ENCODE results near the gene SHMT1.
A peak's percentile ranks its signal among the peaks of the same experiment; 100 is the strongest.
"Not testable (repeated sequence)": the region's sequence is repeated elsewhere in the genome, so short reads cannot be mapped to it uniquely, and the experiment has no call there.

Gene SHMT1

DNA sequence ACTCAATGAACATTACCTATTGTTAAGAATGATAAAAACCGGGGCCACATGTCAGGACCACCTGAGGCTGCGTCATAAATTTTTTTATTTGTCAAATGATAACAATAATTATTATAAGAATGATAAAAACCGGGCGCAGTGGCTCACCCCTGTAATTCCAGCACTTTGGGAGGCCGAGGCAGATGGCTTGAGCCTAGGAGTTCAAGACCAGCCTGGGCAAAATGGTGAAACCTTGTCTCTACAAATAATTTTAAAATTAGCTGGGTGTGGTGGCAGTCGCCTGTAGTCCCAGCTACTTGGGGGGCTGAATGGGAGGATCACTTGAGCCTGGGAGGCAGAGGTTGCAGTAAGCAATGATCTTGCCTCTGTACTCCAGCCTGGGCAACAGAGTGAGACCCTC is 816 bp upstream of the SHMT1 start:
- H3K27ac Mint-ChIP-seq, result no peak overlapping the region
- intact Hi-C loops (cut with micrococcal nuclease), result no loop called here
- peaks cover 6% of the 10 kb centered on the region for H3K36me3 Mint-ChIP-seq (ENCODE audit: low read depth)
- peaks cover 6% of the 10 kb centered on the region for H3K27me3 Mint-ChIP-seq
- H3K4me3 Mint-ChIP-seq, result no peak overlapping the region
- no peaks in the 10 kb centered on the region for H3K9me3 Mint-ChIP-seq
- H3K4me1 Mint-ChIP-seq (ENCODE audit: low read depth), result peaks cover 12% of the 10 kb centered on the region

DNA sequence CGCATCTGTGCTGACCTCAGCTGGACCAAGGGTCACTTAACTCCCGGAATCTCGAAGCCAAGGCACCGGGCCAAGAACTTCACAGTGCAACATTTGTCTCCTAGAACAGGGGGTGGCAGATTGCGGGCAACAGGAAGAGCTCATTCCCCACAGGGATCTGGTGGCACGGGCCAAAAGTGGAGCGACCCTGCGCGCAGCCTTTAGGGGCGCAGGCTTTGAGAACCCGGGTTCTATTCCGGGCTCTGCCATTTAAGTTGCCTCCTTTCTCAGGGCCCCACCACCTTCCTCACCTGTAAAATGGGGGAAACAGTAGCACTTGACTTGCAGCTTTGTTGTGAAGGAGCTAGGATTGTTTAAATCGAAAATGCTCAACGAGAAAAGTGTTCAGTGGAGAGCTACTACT is 651 bp downstream of the SHMT1 start:
- Mint-ChIP-seq H3K9me3 (no peaks in the 10 kb centered on the region), H3K4me3 (peak overlapping the region; percentile 91), H3K27me3 (no peaks in the 10 kb centered on the region), H3K27ac (peak overlapping the region; percentile 69), H3K4me1 (ENCODE audit: low read depth) (peaks cover 12% of the 10 kb centered on the region), H3K36me3 (ENCODE audit: low read depth) (peaks cover 6% of the 10 kb centered on the region)
- intact Hi-C loops (cut with micrococcal nuclease), result loop anchor here (1.0 kb wide), 1 partner anchor 47 kb away; the partner anchor contains the start of gene SMCR8

DNA sequence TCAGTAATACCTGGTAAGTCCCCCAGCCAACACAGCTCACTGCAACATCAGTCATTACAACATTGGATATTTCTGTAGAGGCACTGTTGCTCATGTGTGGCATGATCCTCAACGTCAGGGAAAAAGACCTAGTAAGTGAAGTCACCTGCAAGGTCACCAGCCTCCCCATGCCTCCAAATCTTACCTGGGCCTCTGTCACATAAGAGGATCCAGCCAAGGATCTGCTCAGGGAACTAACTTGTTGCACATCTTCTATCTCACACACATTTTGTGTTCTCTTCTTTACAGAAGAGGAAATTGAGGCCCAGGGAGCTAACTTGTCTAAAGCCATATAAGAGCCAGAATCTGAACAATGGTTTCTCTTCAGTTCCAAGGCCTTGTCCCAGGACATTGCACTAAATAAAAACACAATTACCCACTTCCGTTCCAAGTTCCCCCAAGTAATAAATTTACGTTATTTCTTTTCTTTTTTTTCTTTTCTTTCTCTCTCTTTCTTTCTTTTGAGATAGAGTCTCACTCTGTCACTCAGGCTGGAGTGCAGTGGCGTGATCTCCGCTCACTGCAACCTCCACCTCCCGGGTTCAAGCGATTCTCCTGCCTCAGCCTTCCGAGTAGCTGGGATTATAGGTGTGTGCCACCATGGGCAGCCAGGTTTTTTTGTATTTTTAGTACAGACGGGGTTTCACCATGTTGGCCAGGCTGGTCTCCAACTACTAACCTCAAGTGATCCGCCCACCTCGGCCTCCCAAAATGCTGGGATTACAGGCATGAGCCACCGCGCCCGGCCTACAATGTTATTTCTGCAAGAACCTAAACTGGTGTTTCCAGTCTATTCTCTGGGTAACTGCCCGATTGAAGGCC is 1.3 kb downstream of the SHMT1 start:
- Mint-ChIP-seq H3K4me3 (peak overlapping the region; percentile 91), H3K9me3 (no peaks in the 10 kb centered on the region), H3K27ac (peak overlapping the region; percentile 69), H3K27me3 (no peaks in the 10 kb centered on the region), H3K4me1 (ENCODE audit: low read depth) (peaks cover 12% of the 10 kb centered on the region), H3K36me3 (ENCODE audit: low read depth) (peaks cover 6% of the 10 kb centered on the region)
- intact Hi-C loops (cut with micrococcal nuclease), result no loop called here

GRCh38 chr17:18360518-18360917 is 2.8 kb downstream of the SHMT1 start:
- Mint-ChIP-seq H3K27me3 (no peaks in the 10 kb centered on the region), H3K4me1 (ENCODE audit: low read depth) (peaks cover 22% of the 10 kb centered on the region), H3K27ac (no peak overlapping the region), H3K36me3 (ENCODE audit: low read depth) (peaks cover 6% of the 10 kb centered on the region), H3K4me3 (no peak overlapping the region), H3K9me3 (no peaks in the 10 kb centered on the region)
- intact Hi-C loops (cut with micrococcal nuclease), result no loop called here

DNA sequence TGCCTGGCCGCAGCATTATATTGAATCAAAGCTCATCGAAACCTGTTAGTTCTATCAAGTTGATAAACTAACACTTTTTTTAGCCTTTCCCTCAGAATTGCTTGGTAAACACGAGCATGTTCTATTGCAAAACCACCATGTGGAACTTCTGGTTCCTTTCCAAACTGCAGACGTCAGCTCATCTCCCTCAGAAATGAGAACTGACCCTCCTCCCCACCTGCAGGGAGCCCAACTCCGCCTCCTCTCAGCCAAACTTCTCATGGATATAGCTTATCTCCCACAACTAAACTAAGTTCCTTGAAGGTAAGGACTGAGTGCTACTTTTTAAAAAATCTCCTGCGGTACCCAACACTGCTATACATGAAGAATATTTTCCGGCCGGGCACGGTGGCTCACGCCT is 6.7 kb downstream of the SHMT1 start:
- Mint-ChIP-seq H3K27ac (peak overlapping the region; percentile 77), H3K4me1 (ENCODE audit: low read depth) (peaks cover 9% of the 10 kb centered on the region), H3K36me3 (ENCODE audit: low read depth) (peaks cover 23% of the 10 kb centered on the region), H3K4me3 (peak overlapping the region; percentile 0), H3K27me3 (no peaks in the 10 kb centered on the region), H3K9me3 (no peaks in the 10 kb centered on the region)
- intact Hi-C loops (cut with micrococcal nuclease), result no loop called here

GRCh38 chr17:18353541-18353940 is 9.8 kb downstream of the SHMT1 start:
- Mint-ChIP-seq H3K27me3 (no peaks in the 10 kb centered on the region), H3K9me3 (no peaks in the 10 kb centered on the region), H3K4me1 (ENCODE audit: low read depth) (peaks cover 9% of the 10 kb centered on the region), H3K27ac (no peak overlapping the region), H3K4me3 (no peak overlapping the region), H3K36me3 (ENCODE audit: low read depth) (peaks cover 29% of the 10 kb centered on the region)
- intact Hi-C loops (cut with micrococcal nuclease), result no loop called here

GRCh38 chr17:18344021-18344420 is 19.3 kb downstream of the SHMT1 start:
- Mint-ChIP-seq H3K4me1 (ENCODE audit: low read depth) (no peaks in the 10 kb centered on the region), H3K36me3 (ENCODE audit: low read depth) (peaks cover 77% of the 10 kb centered on the region)
- intact Hi-C loops (cut with micrococcal nuclease), result no loop called here

DNA sequence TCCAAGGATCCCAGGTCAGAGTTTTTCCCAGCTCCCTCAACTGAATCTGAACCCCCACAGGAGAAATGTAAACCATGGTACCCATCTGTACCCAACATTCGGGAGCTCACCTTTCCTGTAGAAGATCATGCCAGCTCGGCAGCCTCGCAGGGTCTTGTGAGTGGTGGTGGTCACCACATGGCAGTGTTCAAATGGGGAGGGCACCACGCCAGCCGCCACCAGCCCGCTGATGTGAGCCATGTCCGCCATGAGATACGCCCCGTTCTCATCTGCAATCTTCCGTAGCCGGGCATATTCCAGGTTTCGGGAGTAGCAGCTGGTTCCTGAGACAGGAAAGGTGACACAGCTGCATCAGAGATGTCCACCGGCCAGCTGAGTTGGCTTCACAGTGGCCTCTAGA is 23.4 kb downstream of the SHMT1 start:
- Mint-ChIP-seq H3K9me3 (no peaks in the 10 kb centered on the region), H3K27me3 (no peaks in the 10 kb centered on the region), H3K4me1 (ENCODE audit: low read depth) (no peaks in the 10 kb centered on the region), H3K36me3 (ENCODE audit: low read depth) (peaks cover 75% of the 10 kb centered on the region), H3K4me3 (no peak overlapping the region), H3K27ac (no peak overlapping the region)
- intact Hi-C loops (cut with micrococcal nuclease), result no loop called here

More at GRCh38 chr17:18344021-18344420, 19.3 kb downstream of the SHMT1 start:
- Mint-ChIP-seq H3K4me3 (no peak overlapping the region), H3K27ac (no peak overlapping the region), H3K9me3 (no peaks in the 10 kb centered on the region), H3K27me3 (no peaks in the 10 kb centered on the region)

DNA sequence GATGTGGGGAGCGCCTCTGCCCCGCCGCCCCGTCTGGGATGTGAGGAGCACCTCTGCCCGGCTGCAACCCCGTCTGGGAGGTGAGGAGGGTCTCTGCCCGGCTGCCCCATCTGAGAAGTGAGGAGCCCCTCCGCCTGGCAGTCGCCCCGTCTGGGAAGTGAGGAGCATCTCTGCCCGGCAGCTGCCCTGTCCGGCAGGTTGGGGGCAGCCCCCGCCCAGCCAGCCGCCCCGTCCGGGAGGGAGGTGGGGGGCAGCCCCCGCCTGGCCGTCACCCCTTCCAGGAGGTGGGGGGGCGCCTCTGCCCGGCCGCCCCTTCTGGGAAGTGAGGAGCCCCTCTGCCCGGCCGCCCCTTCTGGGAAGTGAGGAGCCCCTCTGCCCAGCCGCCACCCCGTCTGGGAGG is 25.2 kb downstream of the SHMT1 start:
- H3K9me3 Mint-ChIP-seq; intact Hi-C loops (cut with micrococcal nuclease); H3K4me1 Mint-ChIP-seq (ENCODE audit: low read depth); H3K4me3 Mint-ChIP-seq; H3K27me3 Mint-ChIP-seq; H3K27ac Mint-ChIP-seq: not testable (repeated sequence)
- H3K36me3 Mint-ChIP-seq (ENCODE audit: low read depth), result peaks cover 72% of the 10 kb centered on the region

DNA sequence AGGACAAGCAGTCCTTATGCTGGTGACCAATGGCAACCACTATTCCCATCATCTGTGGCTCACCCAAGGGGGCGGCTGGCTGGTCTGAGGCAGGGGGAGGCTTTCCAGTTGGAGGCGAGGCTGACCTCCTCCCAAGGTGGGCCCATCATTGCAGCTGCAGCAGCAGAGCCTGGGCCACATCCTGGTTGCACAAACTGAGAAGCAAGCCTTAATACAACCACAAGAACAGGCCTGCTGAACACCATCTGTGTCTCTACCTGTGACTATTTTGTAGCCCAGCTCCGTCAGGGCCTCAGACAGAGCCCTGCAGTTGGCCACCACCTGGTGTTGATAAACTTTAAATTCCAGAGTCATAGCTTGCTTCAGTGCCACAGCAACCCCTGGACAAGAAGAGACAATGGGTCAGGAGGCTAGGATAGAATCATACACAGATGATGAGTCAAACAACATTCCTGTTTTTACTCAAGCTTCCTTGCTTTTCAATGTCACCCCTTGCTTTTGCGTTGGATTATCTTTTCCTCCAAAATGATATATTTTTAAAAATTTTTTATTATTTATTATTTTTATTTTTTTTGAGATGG is 30.4 kb downstream of the SHMT1 start:
- Mint-ChIP-seq H3K27ac (no peak overlapping the region), H3K4me3 (no peak overlapping the region), H3K36me3 (ENCODE audit: low read depth) (peaks cover 89% of the 10 kb centered on the region), H3K4me1 (ENCODE audit: low read depth) (no peaks in the 10 kb centered on the region), H3K27me3 (no peaks in the 10 kb centered on the region), H3K9me3 (no peaks in the 10 kb centered on the region)
- intact Hi-C loops (cut with micrococcal nuclease), result no loop called here

- Mint-ChIP-seq H3K36me3 (ENCODE audit: low read depth) (peaks cover 90% of the 10 kb centered on the region), H3K9me3 (no peaks in the 10 kb centered on the region), H3K27ac (no peak overlapping the region), H3K27me3 (no peaks in the 10 kb centered on the region), H3K4me1 (ENCODE audit: low read depth) (peaks cover under 1% of the 10 kb centered on the region), H3K4me3 (no peak overlapping the region)
- intact Hi-C loops (cut with micrococcal nuclease), result no loop called here
These were observed 31.5 kb downstream of the SHMT1 start for GRCh38 chr17:18331879-18332278.

- no peaks in the 10 kb centered on the region for H3K27me3 Mint-ChIP-seq
- no peak overlapping the region for H3K4me3 Mint-ChIP-seq
- no peak overlapping the region for H3K27ac Mint-ChIP-seq
- H3K9me3 Mint-ChIP-seq, result no peaks in the 10 kb centered on the region
- peaks cover 91% of the 10 kb centered on the region for H3K36me3 Mint-ChIP-seq (ENCODE audit: low read depth)
- intact Hi-C loops (cut with micrococcal nuclease), result no loop called here
- H3K4me1 Mint-ChIP-seq (ENCODE audit: low read depth), result peaks cover 32% of the 10 kb centered on the region
These were observed 34.6 kb downstream of the SHMT1 start for GRCh38 chr17:18328643-18329204.

- H3K4me1 Mint-ChIP-seq (ENCODE audit: low read depth), result peaks cover 44% of the 10 kb centered on the region
- H3K27me3 Mint-ChIP-seq, result no peaks in the 10 kb centered on the region
- H3K36me3 Mint-ChIP-seq (ENCODE audit: low read depth), result peaks cover 99% of the 10 kb centered on the region
- H3K4me3 Mint-ChIP-seq, result no peak overlapping the region
- H3K9me3 Mint-ChIP-seq, result no peaks in the 10 kb centered on the region
- no peak overlapping the region for H3K27ac Mint-ChIP-seq
- intact Hi-C loops (cut with micrococcal nuclease), result no loop called here
These were observed 35.8 kb downstream of the SHMT1 start for GRCh38 chr17:18327556-18327955.

DNA sequence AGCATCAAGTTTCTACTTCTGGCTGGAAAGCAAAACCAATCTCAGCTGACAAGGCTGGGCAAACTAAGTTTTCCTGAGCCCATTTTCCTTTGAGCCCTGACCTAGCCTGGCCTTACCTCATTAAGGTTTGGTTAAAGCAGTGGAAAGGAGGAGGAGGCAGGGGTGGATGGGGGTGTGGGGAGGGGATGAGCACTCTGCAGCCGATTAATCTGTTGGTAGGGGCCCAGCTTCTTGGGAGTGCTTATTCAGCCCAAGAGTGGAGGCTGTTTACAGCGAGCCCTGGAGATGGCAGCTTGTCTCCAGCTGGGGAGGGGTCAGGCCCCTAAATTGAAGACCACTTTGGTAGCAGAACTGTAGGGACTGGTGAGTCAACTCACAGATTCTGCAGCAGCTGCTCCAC is 36.3 kb downstream of the SHMT1 start:
- Mint-ChIP-seq H3K27ac (no peak overlapping the region), H3K9me3 (no peaks in the 10 kb centered on the region), H3K4me3 (no peak overlapping the region), H3K36me3 (ENCODE audit: low read depth) (peaks cover 99% of the 10 kb centered on the region), H3K27me3 (no peaks in the 10 kb centered on the region), H3K4me1 (ENCODE audit: low read depth) (peaks cover 47% of the 10 kb centered on the region)
- intact Hi-C loops (cut with micrococcal nuclease), result no loop called here
